Peyer's patch (tissue), 4 donors: ENCODE results near the gene CDK6. TPM values are rescaled to one million over a fixed set of nuclear protein-coding genes. Genes with fewer than 3 reads are reported as not detected.

ENCODE experiments used
- DNase-seq, 3 donors: peaks; one replicate each; pipeline ENCODE4 v3.0.0-alpha.2; 2017 to 2019
- H3K27ac ChIP-seq, 4 donors: fragments of 200-600 bp; sonication (generic); one replicate each; pipeline ENCODE4 v1.5.1; 2016 to 2019
- H3K27me3 ChIP-seq, 2 donors: fragments of 200-600 bp; sonication (generic); one replicate each; pipeline ENCODE4 v1.5.1; 2019
- H3K36me3 ChIP-seq, 3 donors: fragments of 200-600 bp; sonication (generic); one replicate each; pipeline ENCODE4 v1.5.1; 2016 to 2019
- H3K4me1 ChIP-seq, 4 donors: fragments of 200-600 bp; sonication (generic); one replicate each; pipeline ENCODE4 v1.5.1; 2016 to 2019
- H3K4me3 ChIP-seq, 4 donors: fragments of 200-600 bp; sonication (generic); 1 replicate in 3 of 4; 2 replicates in 1 of 4; pipeline ENCODE4 v1.5.1; 2016 to 2019; ENCODE audit warnings: mild to moderate bottlenecking in 1 of 4
- H3K9me3 ChIP-seq, 4 donors: fragments of 200-600 bp; sonication (generic); one replicate each; pipeline ENCODE4 v1.5.1; 2016 to 2019; ENCODE audit warnings: mild to moderate bottlenecking in 1 of 4
- CTCF ChIP-seq, 6 experiments: fragments of 450-650 bp in 4 of 6; fragments of 200-600 bp in 2 of 6; sonication (generic) in 1 of 6; IDR thresholded peaks; one replicate each; pipeline ENCODE4 v1.5.1; 2017 to 2019; ENCODE audit warnings: antibody characterized with exemption in 6 of 6, mild to moderate bottlenecking in 3 of 6, moderate library complexity in 1 of 6
- POLR2A ChIP-seq, 2 donors: fragments of 450-650 bp; IDR thresholded peaks; one replicate each; pipeline ENCODE4 v1.5.1; 2017; ENCODE audit warnings: antibody characterized with exemption in 2 of 2, mild to moderate bottlenecking in 2 of 2, moderate library complexity in 2 of 2
- total RNA-seq, 4 donors: library from RNA; depleted of rRNA; stranded (reverse); fragments of >200 nt; gene quantifications; one replicate each; pipeline ENCODE4 v1.1.0, GENCODE V29; 2016

Gene CDK6
- total RNA-seq, 4 donors from 2014 or later, result 25.6 to 75.1 (median 55.4) TPM

- H3K36me3 ChIP-seq, result no peaks in the 10 kb centered on the region
- no peak overlapping the region for H3K4me3 ChIP-seq
- TF ChIP-seq POLR2A (IDR thresholded peaks at IDR 0.05) (no peak), CTCF (IDR thresholded peaks at IDR 0.05) (no peak)
- H3K27ac ChIP-seq, result no peak overlapping the region
- H3K9me3 ChIP-seq, result no peaks in the 10 kb centered on the region
- no peaks in the 10 kb centered on the region for H3K27me3 ChIP-seq
- peaks cover 0 to 30% (median 0%) of the 10 kb centered on the region in 4 donors for H3K4me1 ChIP-seq
- no peak for DNase-seq
Observed at GRCh38 chr7:92824901-92825480, 11.4 kb downstream of the CDK6 start.

- peaks cover 0 to 24% (median 0%) of the 10 kb centered on the region in 4 donors for H3K4me1 ChIP-seq
- no peak for TF ChIP-seq POLR2A (IDR thresholded peaks at IDR 0.05)
- no peak for TF ChIP-seq CTCF (IDR thresholded peaks at IDR 0.05)
- no peaks in the 10 kb centered on the region for H3K9me3 ChIP-seq
Observed at GRCh38 chr7:92824450-92824849, 11.9 kb downstream of the CDK6 start.

GRCh38 chr7:92823042-92823441 lies 13.3 kb downstream of the CDK6 start:
- DNase-seq, result no peak
- Histone ChIP-seq H3K36me3 (no peaks in the 10 kb centered on the region), H3K4me3 (no peak overlapping the region), H3K27ac (no peak overlapping the region), H3K4me1 (peaks cover 0 to 13% (median 0%) of the 10 kb centered on the region in 4 donors), H3K27me3 (no peaks in the 10 kb centered on the region), H3K9me3 (no peaks in the 10 kb centered on the region)
- TF ChIP-seq CTCF (IDR thresholded peaks at IDR 0.05), result no peak
- TF ChIP-seq POLR2A (IDR thresholded peaks at IDR 0.05), result no peak

More at GRCh38 chr7:92824450-92824849, 11.9 kb downstream of the CDK6 start:
- no peak overlapping the region for H3K4me3 ChIP-seq
- H3K27me3 ChIP-seq, result no peaks in the 10 kb centered on the region
- no peak for DNase-seq
- H3K36me3 ChIP-seq, result no peaks in the 10 kb centered on the region
- no peak overlapping the region for H3K27ac ChIP-seq

- Histone ChIP-seq H3K9me3 (peaks cover 0 to 4% (median 0%) of the 10 kb centered on the region in 4 donors), H3K27me3 (no peaks in the 10 kb centered on the region), H3K4me3 (no peak overlapping the region), H3K4me1 (peaks cover 0 to 4% (median 0%) of the 10 kb centered on the region in 4 donors), H3K36me3 (no peaks in the 10 kb centered on the region), H3K27ac (no peak overlapping the region)
- no peak for DNase-seq
- TF ChIP-seq CTCF (IDR thresholded peaks at IDR 0.05) (no peak), POLR2A (IDR thresholded peaks at IDR 0.05) (no peak)
Observed at GRCh38 chr7:92820191-92820590, 16.2 kb downstream of the CDK6 start.

- Histone ChIP-seq H3K4me3 (no peak overlapping the region), H3K4me1 (peaks cover 0 to 10% (median 0%) of the 10 kb centered on the region in 4 donors), H3K27ac (no peak overlapping the region), H3K27me3 (no peaks in the 10 kb centered on the region), H3K9me3 (peaks cover 0 to 4% (median 0%) of the 10 kb centered on the region in 4 donors), H3K36me3 (no peaks in the 10 kb centered on the region)
- no peak for TF ChIP-seq POLR2A (IDR thresholded peaks at IDR 0.05)
- no peak for TF ChIP-seq CTCF (IDR thresholded peaks at IDR 0.05)
- no peak for DNase-seq
Observed at GRCh38 chr7:92817398-92817797, 19.0 kb downstream of the CDK6 start.
